Brain microvascular endothelial cell (primary cell): ENCODE measurements around the gene CD274.

Experiments
- DNase-seq: peaks from one replicate; pipeline ENCODE4 v3.0.0-alpha.2; 2020
- H3K27ac ChIP-seq: fragments of 250-450 bp; sonication (Bioruptor Pico); 2 replicates; pipeline ENCODE4 v1.5.1; 2020; ENCODE audit warnings: mild to moderate bottlenecking, moderate library complexity
- H3K27me3 ChIP-seq: fragments of 250-450 bp; sonication (Bioruptor Pico); replicated peaks from 2 replicates; pipeline ENCODE4 v1.5.1; 2020; ENCODE audit warnings: mild to moderate bottlenecking
- H3K36me3 ChIP-seq: fragments of 250-450 bp; sonication (Bioruptor Pico); replicated peaks from 2 replicates; pipeline ENCODE4 v1.5.1; 2020; ENCODE audit warnings: mild to moderate bottlenecking
- H3K4me3 ChIP-seq: 2 replicates; pipeline ENCODE4 v1.5.1; 2011; ENCODE audit warnings: low read depth, mild to moderate bottlenecking, control low read depth, low read length, moderate library complexity
- CTCF ChIP-seq: IDR thresholded peaks from 2 replicates; pipeline ENCODE4 v1.5.1; 2011; ENCODE audit warnings: low read depth, mild to moderate bottlenecking, moderate library complexity, low read length, control low read depth, inconsistent platforms; ENCODE audit errors: missing control alignments
- in situ Hi-C: cut with HindIII; loops from 2 replicates; pipeline ENCODE4 v1.10.0; 2017; ENCODE audit warnings: low sequenced_read_pairs, low pct_ligation_motif_present

The CD274 gene

GRCh38 chr9:5502553-5502952 lies 52.2 kb downstream of the CD274 start:
- Histone ChIP-seq H3K27me3 (no peaks in the 10 kb centered on the region), H3K27ac (no peak overlapping the region), H3K36me3 (no peaks in the 10 kb centered on the region), H3K4me3 (no peak overlapping the region)
- no peak for TF ChIP-seq CTCF
- in situ Hi-C loops, result no loop called here
- DNase-seq, result no peak

GRCh38 chr9:5509573-5509972 lies 59.2 kb downstream of the CD274 start:
- no peak for TF ChIP-seq CTCF
- no peaks in the 10 kb centered on the region for H3K27me3 ChIP-seq
- peak overlapping the region; percentile 92 for H3K27ac ChIP-seq
- no peaks in the 10 kb centered on the region for H3K36me3 ChIP-seq
- H3K4me3 ChIP-seq, result no peak overlapping the region
- DNase-seq, result peak; percentile 84
- in situ Hi-C loops, result no loop called here

- in situ Hi-C loops, result no loop called here
- Histone ChIP-seq H3K27me3 (no peaks in the 10 kb centered on the region), H3K27ac (peak within 1 kb of the TSS; percentile 92), H3K4me3 (peak within 1 kb of the TSS; percentile 28), H3K36me3 (no peaks in the 10 kb centered on the region)
- peak; percentile 56 for DNase-seq
- TF ChIP-seq CTCF, result no peak
These were observed 60.1 kb downstream of the CD274 start, which contains the start of gene PDCD1LG2 for GRCh38 chr9:5510360-5510931. PDCD1LG2 (plus strand) TSS chr9:5510531; CDS start chr9:5522547, 12,016 bp downstream.

- TF ChIP-seq CTCF, result no peak
- Histone ChIP-seq H3K4me3 (peak overlapping the region; percentile 28), H3K27ac (peak overlapping the region; percentile 92)
These were observed 60.6 kb downstream of the CD274 start for GRCh38 chr9:5510989-5511388.

DNA sequence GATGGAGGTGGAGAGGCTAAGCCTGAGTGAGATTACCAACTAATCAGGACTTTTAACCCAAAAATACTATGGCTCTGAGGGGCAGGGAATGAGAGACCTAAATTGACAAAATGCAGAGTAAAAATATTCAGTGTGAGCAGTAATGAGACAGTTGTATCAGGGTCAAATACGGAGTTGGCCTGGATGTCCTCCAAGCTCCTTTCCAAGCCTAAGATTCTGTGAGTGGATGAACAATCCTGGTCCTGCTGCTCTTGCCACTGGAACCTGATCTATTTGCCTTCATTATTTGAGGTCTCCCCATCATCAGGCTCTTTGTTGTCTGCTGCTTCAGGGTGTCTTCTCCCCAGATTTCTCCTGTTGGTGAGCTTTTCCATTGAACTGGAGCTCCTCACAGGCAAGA lies 61.1 kb downstream of the CD274 start:
- Histone ChIP-seq H3K4me3 (peak overlapping the region; percentile 28), H3K36me3 (no peaks in the 10 kb centered on the region), H3K27me3 (no peaks in the 10 kb centered on the region), H3K27ac (no peak overlapping the region)
- DNase-seq, result no peak
- no peak for TF ChIP-seq CTCF
- in situ Hi-C loops, result no loop called here

More at GRCh38 chr9:5510989-5511388, 60.6 kb downstream of the CD274 start:
- no peaks in the 10 kb centered on the region for H3K36me3 ChIP-seq
- no peaks in the 10 kb centered on the region for H3K27me3 ChIP-seq
- DNase-seq, result no peak
- in situ Hi-C loops, result no loop called here
